ENCODE data around the gene FHL3.
"Not testable (repeated sequence)": the region's sequence is repeated elsewhere in the genome, so short reads cannot be mapped to it uniquely, and the experiment has no call there.

- not testable (repeated sequence) for TF ChIP-seq TFAP4 (CRISPR knock-in tag; IDR thresholded peaks at IDR 0.05; ENCODE audit: borderline replicate concordance); NCOA1 (IDR thresholded peaks at IDR 0.05; ENCODE audit: low read depth); KLF10 (CRISPR knock-in tag; IDR thresholded peaks at IDR 0.05)
These were observed 30.2 kb downstream of the FHL3 start for GRCh38 chr1:37975083-37975482.
